Gastrocnemius medialis (tissue), 4 donors: ENCODE results near the gene THRAP3.

Experiments used
- POLR2A ChIP-seq, 2 donors: fragments of 450-650 bp; IDR thresholded peaks; one replicate each; pipeline ENCODE4 v1.6.1; 2017; ENCODE audit warnings: antibody characterized with exemption in 2 of 2, mild to moderate bottlenecking in 2 of 2, moderate library complexity in 2 of 2
- TF ChIP-seq, protein P1 (sequence below), 5 experiments: fragments of 450-650 bp in 3 of 5; fragments of 200-600 bp in 2 of 5; sonication (generic) in 2 of 5; IDR thresholded peaks in 4 of 5; conservative IDR thresholded peaks in 1 of 5; 1 replicate in 4 of 5; 2 replicates in 1 of 5; pipeline ENCODE4 v1.5.1; 2016 to 2019; ENCODE audit warnings: antibody characterized with exemption in 5 of 5, mild to moderate bottlenecking in 3 of 5, moderate library complexity in 3 of 5

DNA sequence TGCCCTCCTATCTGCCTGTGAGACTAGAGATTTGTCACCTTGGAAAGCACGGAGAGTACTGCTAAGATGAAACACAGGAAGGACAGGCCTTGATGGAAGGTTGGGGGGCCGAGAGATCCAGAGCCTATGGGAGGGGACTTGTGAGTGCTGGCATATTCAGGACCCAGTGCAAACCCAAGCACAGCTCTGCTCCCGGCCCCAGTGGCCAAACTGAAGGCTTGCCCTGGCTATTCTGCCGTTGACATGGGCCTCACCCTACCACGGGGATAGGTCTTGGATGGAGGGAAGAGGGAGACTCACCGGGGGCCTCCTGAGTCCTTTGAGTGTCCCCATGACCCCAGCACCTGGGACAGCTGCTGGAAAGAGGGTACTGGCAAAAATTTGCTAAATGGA, 103.8 kb downstream of the THRAP3 start:
- TF ChIP-seq, protein P1, sequence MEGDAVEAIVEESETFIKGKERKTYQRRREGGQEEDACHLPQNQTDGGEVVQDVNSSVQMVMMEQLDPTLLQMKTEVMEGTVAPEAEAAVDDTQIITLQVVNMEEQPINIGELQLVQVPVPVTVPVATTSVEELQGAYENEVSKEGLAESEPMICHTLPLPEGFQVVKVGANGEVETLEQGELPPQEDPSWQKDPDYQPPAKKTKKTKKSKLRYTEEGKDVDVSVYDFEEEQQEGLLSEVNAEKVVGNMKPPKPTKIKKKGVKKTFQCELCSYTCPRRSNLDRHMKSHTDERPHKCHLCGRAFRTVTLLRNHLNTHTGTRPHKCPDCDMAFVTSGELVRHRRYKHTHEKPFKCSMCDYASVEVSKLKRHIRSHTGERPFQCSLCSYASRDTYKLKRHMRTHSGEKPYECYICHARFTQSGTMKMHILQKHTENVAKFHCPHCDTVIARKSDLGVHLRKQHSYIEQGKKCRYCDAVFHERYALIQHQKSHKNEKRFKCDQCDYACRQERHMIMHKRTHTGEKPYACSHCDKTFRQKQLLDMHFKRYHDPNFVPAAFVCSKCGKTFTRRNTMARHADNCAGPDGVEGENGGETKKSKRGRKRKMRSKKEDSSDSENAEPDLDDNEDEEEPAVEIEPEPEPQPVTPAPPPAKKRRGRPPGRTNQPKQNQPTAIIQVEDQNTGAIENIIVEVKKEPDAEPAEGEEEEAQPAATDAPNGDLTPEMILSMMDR (IDR thresholded peaks at IDR 0.05 in 4 of 5, conservative IDR thresholded peaks at IDR 0.05 in 1 of 5) = no peak
- TF ChIP-seq POLR2A (IDR thresholded peaks at IDR 0.05) = no peak
